Measurements from ENCODE around the gene TTLL7.

DNA sequence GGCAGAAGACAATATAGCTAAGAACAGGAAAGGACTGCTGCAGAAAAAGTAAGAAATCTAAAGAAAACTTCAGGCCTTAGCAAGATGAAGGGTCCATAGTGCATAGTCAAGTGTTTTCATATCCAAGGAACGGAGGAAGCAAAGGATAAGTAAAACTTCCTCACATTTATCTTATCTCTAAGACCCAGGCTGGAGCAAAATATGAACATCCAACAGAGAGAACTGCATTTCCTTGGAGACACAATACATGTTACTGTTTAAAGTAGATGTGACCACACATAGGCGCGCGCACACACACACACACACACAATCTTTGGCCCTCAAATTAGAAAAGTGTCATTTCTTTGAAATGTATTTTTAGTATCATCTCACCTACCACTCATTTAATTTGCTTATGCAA is 66.7 kb downstream of the TTLL7 start:
- TF ChIP-seq CTCF (IDR thresholded peaks at IDR 0.05) (no peak), FOXJ3 (CRISPR knock-in tag; IDR thresholded peaks at IDR 0.05; ENCODE audit: borderline replicate concordance) (no peak), ZBTB43 (CRISPR knock-in tag; IDR thresholded peaks at IDR 0.05) (no peak), STAT6 (CRISPR knock-in tag; conservative IDR thresholded peaks at IDR 0.05; ENCODE audit: low read depth) (no peak), ZNF219 (CRISPR knock-in tag; IDR thresholded peaks at IDR 0.05; ENCODE audit: borderline replicate concordance) (no peak)

Measured in WTC11 (cell line).